Activated CD8-positive, alpha-beta T cell treated with anti-CD3 and anti-CD28 coated beads for 36 hours (primary cell): ENCODE results near the gene ZNF830. TPM values are rescaled to one million over a fixed set of nuclear protein-coding genes. Genes with fewer than 3 reads are reported as not detected.

ENCODE experiments used
- ATAC-seq: fragments of 200-7000 bp; cut with Tn5 transposase; one replicate; pipeline ENCODE4 v1.10.0; 2021; ENCODE audit warnings: mild to moderate bottlenecking, moderate library complexity
- CTCF ChIA-PET: fragments of 350-600 bp; sonication (Branson Sonifier 250); formaldehyde crosslinking; loops from one replicate; lab custom pipeline; 2021; ENCODE audit warnings: antibody characterized with exemption; lab: Charles Lee
- POLR2A ChIA-PET: fragments of 350-600 bp; sonication (Branson Sonifier 250); formaldehyde crosslinking; loops from one replicate; lab custom pipeline; 2021; ENCODE audit warnings: antibody characterized with exemption; lab: Charles Lee
- DNase-seq: peaks from one replicate; pipeline ENCODE4 v3.0.0-alpha.2; 2020
- H3K27ac Mint-ChIP-seq: one replicate; pipeline ENCODE4 v1.8.0; 2021; ENCODE audit warnings: mild to moderate bottlenecking, mixed read lengths
- H3K27me3 Mint-ChIP-seq: one replicate; pipeline ENCODE4 v1.8.0; 2021; ENCODE audit warnings: mixed read lengths
- H3K36me3 Mint-ChIP-seq: one replicate; pipeline ENCODE4 v1.8.0; 2021; ENCODE audit warnings: low read depth, mixed read lengths
- H3K4me1 Mint-ChIP-seq: one replicate; pipeline ENCODE4 v1.8.0; 2021; ENCODE audit warnings: low read depth, mixed read lengths
- H3K4me3 Mint-ChIP-seq: one replicate; pipeline ENCODE4 v1.8.0; 2021; ENCODE audit warnings: mild to moderate bottlenecking, moderate library complexity, mixed read lengths
- H3K9me3 Mint-ChIP-seq: one replicate; pipeline ENCODE4 v1.8.0; 2021; ENCODE audit warnings: mixed read lengths
- intact Hi-C: fragments of 100-400 bp; cut with micrococcal nuclease; formaldehyde crosslinking; loops from one replicate; pipeline ENCODE4 v1.10.0; 2022
- total RNA-seq, 2 experiments: library from RNA; stranded (reverse); gene quantifications; one replicate each; pipeline ENCODE4 v1.2.3, GENCODE V29; 2021
- TF ChIP-seq, protein P1 (sequence below): fragments of 200-600 bp; IDR thresholded peaks from one replicate; pipeline ENCODE4 v1.8.0; 2022; ENCODE audit warnings: antibody characterized with exemption, mild to moderate bottlenecking

ZNF830 gene
- total RNA-seq, 2 experiments from 2014 or later: 18.8 to 22.5 TPM

GRCh38 chr17:35001549-35001948 is 40.2 kb downstream of the ZNF830 start:
- H3K27ac Mint-ChIP-seq: peak overlapping the region; percentile 74
- ChIA-PET POLR2A (interaction anchor here (1.8 to 6.3 kb wide), 3 partner anchors 10 to 118 kb away, joined by 5 to 33 read pairs (median 8); partner anchors contain the start of gene RAD51D), CTCF (interaction anchor here (1.1 to 5.6 kb wide), 3 partner anchors 88 to 117 kb away, joined by 3 to 59 read pairs (median 6); partner anchors contain the start of gene RAD51D)
- H3K36me3 Mint-ChIP-seq: peaks cover 31% of the 10 kb centered on the region
- H3K4me3 Mint-ChIP-seq: no peak overlapping the region
- intact Hi-C loops: no loop called here
- H3K27me3 Mint-ChIP-seq: no peaks in the 10 kb centered on the region
- TF ChIP-seq, protein P1, sequence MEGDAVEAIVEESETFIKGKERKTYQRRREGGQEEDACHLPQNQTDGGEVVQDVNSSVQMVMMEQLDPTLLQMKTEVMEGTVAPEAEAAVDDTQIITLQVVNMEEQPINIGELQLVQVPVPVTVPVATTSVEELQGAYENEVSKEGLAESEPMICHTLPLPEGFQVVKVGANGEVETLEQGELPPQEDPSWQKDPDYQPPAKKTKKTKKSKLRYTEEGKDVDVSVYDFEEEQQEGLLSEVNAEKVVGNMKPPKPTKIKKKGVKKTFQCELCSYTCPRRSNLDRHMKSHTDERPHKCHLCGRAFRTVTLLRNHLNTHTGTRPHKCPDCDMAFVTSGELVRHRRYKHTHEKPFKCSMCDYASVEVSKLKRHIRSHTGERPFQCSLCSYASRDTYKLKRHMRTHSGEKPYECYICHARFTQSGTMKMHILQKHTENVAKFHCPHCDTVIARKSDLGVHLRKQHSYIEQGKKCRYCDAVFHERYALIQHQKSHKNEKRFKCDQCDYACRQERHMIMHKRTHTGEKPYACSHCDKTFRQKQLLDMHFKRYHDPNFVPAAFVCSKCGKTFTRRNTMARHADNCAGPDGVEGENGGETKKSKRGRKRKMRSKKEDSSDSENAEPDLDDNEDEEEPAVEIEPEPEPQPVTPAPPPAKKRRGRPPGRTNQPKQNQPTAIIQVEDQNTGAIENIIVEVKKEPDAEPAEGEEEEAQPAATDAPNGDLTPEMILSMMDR: no peak
- no peak for ATAC-seq
- no peak for DNase-seq
- H3K9me3 Mint-ChIP-seq: no peaks in the 10 kb centered on the region
- H3K4me1 Mint-ChIP-seq: peaks cover 5% of the 10 kb centered on the region

- H3K4me3 Mint-ChIP-seq: no peak overlapping the region
- H3K27ac Mint-ChIP-seq: peak overlapping the region; percentile 63
- ATAC-seq: no peak
- peaks cover 4% of the 10 kb centered on the region for H3K4me1 Mint-ChIP-seq
- DNase-seq: no peak
- H3K36me3 Mint-ChIP-seq: peaks cover 37% of the 10 kb centered on the region
- ChIA-PET POLR2A (interaction anchor here (1.1 to 2.2 kb wide), 3 partner anchors 11 to 13 kb away, joined by 3 to 8 read pairs (median 5); no protein-coding TSS in a partner anchor), CTCF (interaction anchor here (1.1 to 1.6 kb wide), 3 partner anchors 86 to 117 kb away, joined by 3 to 6 read pairs (median 5); partner anchors contain the start of gene RAD51D)
- no peaks in the 10 kb centered on the region for H3K27me3 Mint-ChIP-seq
- intact Hi-C loops: no loop called here
- H3K9me3 Mint-ChIP-seq: no peaks in the 10 kb centered on the region
- TF ChIP-seq, protein P1: no peak
These were observed 41.7 kb downstream of the ZNF830 start for GRCh38 chr17:35002876-35003551.

DNA sequence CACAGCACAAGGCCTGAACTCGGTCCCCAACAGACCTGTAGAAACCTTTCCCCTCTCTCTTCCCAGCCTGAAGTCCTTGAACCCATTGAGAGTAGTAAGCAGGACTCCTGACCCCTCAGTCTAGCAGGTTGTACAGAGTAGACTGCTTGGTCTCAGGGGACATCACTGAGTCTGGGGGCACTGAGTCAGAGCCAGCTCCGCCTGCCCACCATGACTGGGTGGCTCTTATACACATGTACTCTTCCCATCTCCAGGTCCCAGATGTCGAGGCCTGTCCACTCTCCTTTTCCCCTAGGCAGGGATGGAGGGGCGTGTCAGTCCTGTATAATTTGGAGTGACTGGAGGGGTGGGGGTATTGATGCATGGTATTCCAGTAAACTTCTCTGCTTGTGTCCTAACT is 42.4 kb downstream of the ZNF830 start:
- H3K4me3 Mint-ChIP-seq: no peak overlapping the region
- H3K36me3 Mint-ChIP-seq: peaks cover 34% of the 10 kb centered on the region
- ChIA-PET POLR2A (interaction anchor here (2.2 kb wide), 1 partner anchor 12 kb away, joined by 8 read pairs; no protein-coding TSS in a partner anchor), CTCF (no interaction called here)
- H3K9me3 Mint-ChIP-seq: no peaks in the 10 kb centered on the region
- H3K4me1 Mint-ChIP-seq: no peaks in the 10 kb centered on the region
- intact Hi-C loops: no loop called here
- ATAC-seq (no peak), DNase-seq (no peak)
- TF ChIP-seq, protein P1: no peak
- no peaks in the 10 kb centered on the region for H3K27me3 Mint-ChIP-seq
- H3K27ac Mint-ChIP-seq: peak overlapping the region; percentile 63

- Mint-ChIP-seq H3K36me3 (peaks cover 34% of the 10 kb centered on the region), H3K4me1 (no peaks in the 10 kb centered on the region), H3K9me3 (no peaks in the 10 kb centered on the region), H3K4me3 (no peak overlapping the region), H3K27ac (no peak overlapping the region), H3K27me3 (no peaks in the 10 kb centered on the region)
- ATAC-seq: no peak
- CTCF ChIA-PET: no interaction called here
- intact Hi-C loops: no loop called here
- TF ChIP-seq, protein P1: no peak
- POLR2A ChIA-PET: no interaction called here
- DNase-seq: no peak
These were observed 45.0 kb downstream of the ZNF830 start for GRCh38 chr17:35006345-35006744.

DNA sequence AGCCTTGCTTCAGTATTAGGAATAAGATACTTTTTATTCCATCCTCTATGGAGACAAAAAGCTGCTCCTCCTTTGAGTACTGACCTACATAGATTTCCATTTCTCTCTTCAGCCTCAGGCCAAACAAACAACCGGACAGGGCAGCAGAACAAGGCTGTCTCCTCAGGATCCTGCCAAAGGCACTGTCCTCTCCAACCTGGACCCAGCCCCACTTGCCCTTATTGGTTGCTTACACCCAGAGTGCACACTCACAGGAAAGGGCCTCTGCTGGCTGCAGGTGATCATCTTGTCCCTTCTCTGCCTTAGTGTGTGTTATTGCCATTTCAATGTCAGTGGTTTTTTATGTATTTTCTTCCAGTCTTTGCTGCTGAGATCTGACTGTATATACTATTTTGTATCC is 45.6 kb downstream of the ZNF830 start:
- TF ChIP-seq, protein P1: no peak
- no peak for DNase-seq
- H3K36me3 Mint-ChIP-seq: peaks cover 28% of the 10 kb centered on the region
- intact Hi-C loops: no loop called here
- H3K4me3 Mint-ChIP-seq: no peak overlapping the region
- H3K27ac Mint-ChIP-seq: no peak overlapping the region
- no peaks in the 10 kb centered on the region for H3K9me3 Mint-ChIP-seq
- ChIA-PET CTCF (no interaction called here), POLR2A (interaction anchor here (1.6 kb wide), 1 partner anchor 66 kb away, joined by 5 read pairs; no protein-coding TSS in a partner anchor)
- no peaks in the 10 kb centered on the region for H3K27me3 Mint-ChIP-seq
- H3K4me1 Mint-ChIP-seq: no peaks in the 10 kb centered on the region
- no peak for ATAC-seq
